Measurements from ENCODE around the gene PIGR. TPM values are rescaled to one million over a fixed set of nuclear protein-coding genes. Genes with fewer than 3 reads are reported as not detected.

Gene PIGR, protein sequence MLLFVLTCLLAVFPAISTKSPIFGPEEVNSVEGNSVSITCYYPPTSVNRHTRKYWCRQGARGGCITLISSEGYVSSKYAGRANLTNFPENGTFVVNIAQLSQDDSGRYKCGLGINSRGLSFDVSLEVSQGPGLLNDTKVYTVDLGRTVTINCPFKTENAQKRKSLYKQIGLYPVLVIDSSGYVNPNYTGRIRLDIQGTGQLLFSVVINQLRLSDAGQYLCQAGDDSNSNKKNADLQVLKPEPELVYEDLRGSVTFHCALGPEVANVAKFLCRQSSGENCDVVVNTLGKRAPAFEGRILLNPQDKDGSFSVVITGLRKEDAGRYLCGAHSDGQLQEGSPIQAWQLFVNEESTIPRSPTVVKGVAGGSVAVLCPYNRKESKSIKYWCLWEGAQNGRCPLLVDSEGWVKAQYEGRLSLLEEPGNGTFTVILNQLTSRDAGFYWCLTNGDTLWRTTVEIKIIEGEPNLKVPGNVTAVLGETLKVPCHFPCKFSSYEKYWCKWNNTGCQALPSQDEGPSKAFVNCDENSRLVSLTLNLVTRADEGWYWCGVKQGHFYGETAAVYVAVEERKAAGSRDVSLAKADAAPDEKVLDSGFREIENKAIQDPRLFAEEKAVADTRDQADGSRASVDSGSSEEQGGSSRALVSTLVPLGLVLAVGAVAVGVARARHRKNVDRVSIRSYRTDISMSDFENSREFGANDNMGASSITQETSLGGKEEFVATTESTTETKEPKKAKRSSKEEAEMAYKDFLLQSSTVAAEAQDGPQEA
- 1.7 and 14.5 TPM in 2 replicates for total RNA-seq

DNA sequence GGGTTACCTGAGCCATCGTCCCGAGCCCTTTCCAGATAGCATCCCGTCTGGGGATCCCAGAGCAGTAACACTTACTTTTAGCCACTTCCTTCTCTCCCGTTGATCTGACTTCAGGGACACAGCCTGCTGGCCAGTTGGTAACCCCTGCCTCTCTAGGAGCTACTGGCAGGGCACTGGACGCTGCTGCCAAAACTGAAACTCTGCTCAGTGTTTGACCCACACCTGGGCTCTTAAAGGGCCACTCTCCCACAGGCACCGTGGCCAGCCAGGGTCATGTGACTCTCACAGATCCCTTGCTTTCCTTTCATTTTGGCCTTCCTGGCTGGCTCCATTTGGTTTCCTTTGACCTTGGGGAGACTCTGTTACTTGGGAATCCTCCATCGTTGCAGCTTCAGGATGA, at the start of gene PIGR:
TSS of gene PIGR (minus strand) at position 206 of the 400 bp plus-strand sequence. CDS start 5,935 bp downstream, outside the sequence.

DNA sequence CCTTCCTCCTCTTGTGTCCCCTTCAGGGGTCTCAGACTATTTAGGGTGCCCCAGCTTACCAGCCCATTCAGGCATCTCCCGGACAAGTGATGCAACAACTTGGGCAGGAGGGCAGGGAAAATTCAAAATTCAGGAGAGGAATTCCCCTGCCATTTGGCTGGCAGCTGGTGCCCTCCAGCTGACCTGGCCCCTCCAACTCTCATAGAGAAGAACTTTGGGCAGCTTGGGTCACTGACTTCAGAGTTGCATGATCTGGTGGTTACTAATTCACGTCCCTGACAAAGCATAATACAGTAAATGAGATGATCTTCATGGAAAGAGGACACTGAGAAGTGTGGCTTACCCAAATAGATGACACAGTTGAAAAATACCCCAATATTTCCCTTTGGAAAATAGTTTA, 24.2 kb upstream of the PIGR start, which contains the start of gene FCAMR:
TSS of gene FCAMR (minus strand) at position 15 of the 400 bp plus-strand sequence. CDS start 335 bp downstream, outside the sequence.

DNA sequence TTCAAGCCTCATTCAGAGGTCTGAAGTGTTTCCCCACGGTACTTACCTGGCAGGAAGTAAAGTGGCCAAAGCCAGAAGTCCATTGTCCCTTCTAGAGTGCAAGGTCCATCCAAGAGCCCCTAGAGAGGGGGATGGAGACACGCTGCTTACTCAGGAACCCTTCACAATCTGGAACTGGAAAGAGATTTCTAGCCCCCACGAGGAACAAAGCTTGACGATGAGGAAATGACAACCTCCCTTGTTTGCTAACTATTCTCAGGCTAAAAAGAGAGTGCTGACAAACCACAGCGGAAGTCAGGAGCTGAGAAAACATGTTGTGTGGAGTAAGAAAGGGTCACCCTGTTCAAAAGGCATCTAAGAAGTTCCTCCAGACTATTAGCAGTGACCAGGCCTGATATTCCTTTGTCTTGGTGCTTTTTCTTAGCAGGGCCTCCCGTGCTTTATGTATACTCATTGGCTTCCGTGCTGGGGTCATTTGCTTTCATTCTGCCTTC, 24.4 kb downstream of the PIGR start, which contains the start of gene FCMR:
TSS of gene FCMR (minus strand) at position 170 of the 494 bp plus-strand sequence. CDS start at position 83, 87 bp downstream.

DNA sequence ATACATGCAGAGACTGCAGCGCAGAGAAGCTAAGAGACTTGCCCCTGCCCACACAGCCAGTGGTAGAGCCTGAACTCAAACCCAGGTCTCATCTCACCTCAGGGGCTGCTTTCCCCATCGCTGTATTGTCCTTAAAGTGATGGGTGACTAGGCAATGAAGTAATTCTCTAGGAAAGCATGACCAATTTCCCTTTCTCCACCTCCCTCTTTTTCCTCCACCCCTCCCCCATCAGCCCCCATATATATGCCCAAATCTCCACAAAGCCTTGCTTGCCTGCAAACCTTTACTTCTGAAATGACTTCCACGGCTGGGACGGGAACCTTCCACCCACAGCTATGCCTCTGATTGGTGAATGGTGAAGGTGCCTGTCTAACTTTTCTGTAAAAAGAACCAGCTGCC, 49.1 kb downstream of the PIGR start, which contains the start of gene IL24:
TSS of gene IL24 (plus strand) at position 269 of the 400 bp plus-strand sequence. CDS start 390 bp downstream, outside the sequence.

Other genes with a start within 250 kb of the PIGR start
- gene IL19, start 175.7 kb downstream of the PIGR start, total RNA-seq, result not detected in 2 replicates
- not detected in 2 replicates for gene IL10, start 174.0 kb downstream of the PIGR start, total RNA-seq
- gene IL20, start 80.8 kb downstream of the PIGR start, total RNA-seq, result 0.43 and 3.8 TPM in 2 replicates
- gene IL24, start 49.0 kb downstream of the PIGR start, total RNA-seq, result 0.50 and 5.8 TPM in 2 replicates
- gene FCMR, start 24.5 kb downstream of the PIGR start, total RNA-seq, result 0.34 and 0.36 TPM in 2 replicates
- gene FCAMR, start 24.0 kb upstream of the PIGR start, total RNA-seq, result under 0.01 TPM in 1 of 2 replicates, not detected in the other
- 33.2 and 37.3 TPM in 2 replicates for gene C1orf116, start 86.3 kb upstream of the PIGR start, total RNA-seq
- gene YOD1, start 104.7 kb upstream of the PIGR start, total RNA-seq, result 15.8 and 26.3 TPM in 2 replicates
- 35.8 and 98.8 TPM in 2 replicates for gene PFKFB2, start 106.8 kb upstream of the PIGR start, total RNA-seq
- gene C4BPB, start 142.4 kb upstream of the PIGR start, total RNA-seq, result not detected in 2 replicates
- gene C4BPA, start 157.8 kb upstream of the PIGR start, total RNA-seq, result not detected in 2 replicates